K562 (cell line): ENCODE data around the gene MOSPD3. TPM values are rescaled to one million over a fixed set of nuclear protein-coding genes. Genes with fewer than 3 reads are reported as not detected.

Source experiments
- ATAC-seq: fragments of 200-7000 bp; cut with Tn5 transposase; 3 replicates; pipeline ENCODE4 v1.9.1; 2020; ENCODE audit warnings: moderate library complexity
- BruUV-seq: library from RNA; stranded (reverse); fragments of 400-500 nt; replicated peaks from 2 replicates; lab custom pipeline; 2021; lab: Mats Ljungman, UMichigan
- CTCF ChIA-PET: fragments of 300-600 bp; formaldehyde crosslinking; extraction: SDS; loops from one replicate; lab custom pipeline; 2021; ENCODE audit warnings: low intra/inter-chr PET ratio; lab: Yijun Ruan, JAX
- POLR2A ChIA-PET: fragments of 300-600, 350-650 bp; sonication (Branson Sonifier 250); formaldehyde crosslinking; extraction: SDS; loops from one replicate; lab custom pipeline; 2021; ENCODE audit warnings: antibody characterized with exemption, inconsistent platforms; lab: Yijun Ruan, JAX
- DNase-seq, 4 experiments: peaks; one replicate each; pipeline versions ENCODE4 v3.0.0 to v3.0.0-alpha.2; 2011 to 2018; ENCODE audit warnings: low spot score in 3 of 4, mixed read lengths in 3 of 4; ENCODE audit errors: extremely low read depth in 1 of 4
- FAIRE-seq: peaks from 2 replicates; lab custom pipeline; 2011; peaks lifted over from hg19 to GRCh38; lab: Jason Lieb, UNC
- H2AFZ ChIP-seq: 2 replicates; pipeline ENCODE4 v1.6.0; 2011; ENCODE audit warnings: low read depth, low read length, control low read depth, inconsistent platforms
- H3K27ac ChIP-seq: fragments of 200-600 bp; 3 replicates; pipeline ENCODE4 v1.8.0; 2011; ENCODE audit warnings: low read depth, mild to moderate bottlenecking, control low read depth, inconsistent platforms, low read length, moderate library complexity, mixed read lengths; ENCODE audit errors: extremely low read depth
- H3K27me3 ChIP-seq, 2 experiments: fragments of 300-600 bp in 1 of 2; 2 replicates in 1 of 2; 3 replicates in 1 of 2; pipeline versions ENCODE4 v1.6.0 to v1.8.0; 2011; ENCODE audit warnings: inconsistent platforms in 2 of 2, low read length in 2 of 2, mild to moderate bottlenecking in 1 of 2, mixed read lengths in 1 of 2, moderate library complexity in 1 of 2; ENCODE audit not compliant: control insufficient read depth in 2 of 2, insufficient read depth in 2 of 2
- H3K36me3 ChIP-seq: fragments of 300-600 bp; 3 replicates; pipeline ENCODE4 v1.8.0; 2011; ENCODE audit warnings: mild to moderate bottlenecking, low read length, inconsistent platforms; ENCODE audit not compliant: control insufficient read depth, insufficient read depth
- H3K4me1 ChIP-seq, 2 experiments: fragments of 200-600 bp in 1 of 2; replicated peaks in 1 of 2; 2 replicates in 1 of 2; 3 replicates in 1 of 2; pipeline versions ENCODE4 v1.5.1 to v1.8.0; 2011; ENCODE audit warnings: inconsistent platforms in 2 of 2, low read length in 2 of 2, mild to moderate bottlenecking in 1 of 2, mixed read lengths in 1 of 2, moderate library complexity in 1 of 2; ENCODE audit not compliant: control insufficient read depth in 2 of 2, insufficient read depth in 2 of 2
- H3K4me2 ChIP-seq: 2 replicates; pipeline ENCODE4 v1.6.1; 2011; ENCODE audit warnings: low read length, control low read depth, inconsistent platforms, mixed read lengths; ENCODE audit not compliant: insufficient read depth
- H3K4me3 ChIP-seq: fragments of 200-600 bp; sonication (generic), shearing (Covaris generic); 2 replicates; pipeline ENCODE4 v1.5.1; 2016; ENCODE audit warnings: control low read depth, inconsistent platforms
- H3K79me2 ChIP-seq: fragments of 200-600 bp; 3 replicates; pipeline ENCODE4 v1.8.0; 2011; ENCODE audit warnings: low read length, inconsistent platforms; ENCODE audit not compliant: control insufficient read depth, insufficient read depth
- H3K9ac ChIP-seq, 2 experiments: 2 replicates each; pipeline versions ENCODE4 v1.6.0 to v1.6.1; 2011; ENCODE audit warnings: low read depth in 2 of 2, low read length in 2 of 2, control low read depth in 1 of 2, inconsistent platforms in 1 of 2, mild to moderate bottlenecking in 1 of 2, mixed read lengths in 1 of 2; ENCODE audit not compliant: insufficient read depth in 1 of 2
- H3K9me1 ChIP-seq: one replicate; pipeline ENCODE4 v1.6.0; 2011; ENCODE audit warnings: inconsistent platforms, mild to moderate bottlenecking, low read length, moderate library complexity; ENCODE audit not compliant: control insufficient read depth, insufficient read depth
- H3K9me3 ChIP-seq: replicated peaks from 2 replicates; pipeline ENCODE4 v1.5.1; 2011; ENCODE audit warnings: low read depth, low read length, inconsistent platforms; ENCODE audit not compliant: control insufficient read depth, insufficient read depth
- H4K20me1 ChIP-seq: replicated peaks from 2 replicates; pipeline ENCODE4 v1.6.1; 2011; ENCODE audit warnings: low read length, inconsistent platforms, mixed read lengths; ENCODE audit not compliant: control insufficient read depth, insufficient read depth
- CREM ChIP-seq: IDR thresholded peaks from 2 replicates; pipeline ENCODE4 v1.6.1; 2014; ENCODE audit warnings: antibody characterized with exemption, low read depth
- LEF1 ChIP-seq: fragments of 450-650 bp; IDR thresholded peaks from 2 replicates; pipeline ENCODE4 v1.6.1; 2016; ENCODE audit warnings: mild to moderate bottlenecking
- NFATC3 ChIP-seq: fragments of 450-650 bp; IDR thresholded peaks from 2 replicates; pipeline ENCODE4 v1.6.1; 2017; ENCODE audit warnings: mild to moderate bottlenecking
- POLR2G ChIP-seq: fragments of 200-400 bp; formaldehyde crosslinking; IDR thresholded peaks from 2 replicates; pipeline ENCODE4 v1.6.1; 2017; ENCODE audit warnings: low read depth, mild to moderate bottlenecking, antibody characterized with exemption, low read length, moderate library complexity
- PTBP1 ChIP-seq: fragments of 200-400 bp; formaldehyde crosslinking; IDR thresholded peaks from 2 replicates; pipeline ENCODE4 v1.6.1; 2017; ENCODE audit warnings: low read depth, low read length
- SRSF3 ChIP-seq: fragments of 200-400 bp; formaldehyde crosslinking; IDR thresholded peaks from 2 replicates; pipeline ENCODE4 v1.6.1; 2016; ENCODE audit warnings: mild to moderate bottlenecking, low read length, moderate library complexity; ENCODE audit not compliant: insufficient read depth
- ZFP1 ChIP-seq: fragments of 450-650 bp; formaldehyde crosslinking; IDR thresholded peaks from 2 replicates; pipeline ENCODE4 v1.4.0; 2020; ENCODE audit warnings: mild to moderate bottlenecking, mixed read lengths
- ZNF431 ChIP-seq: sonication (generic); formaldehyde crosslinking; IDR thresholded peaks from 2 replicates; pipeline ENCODE4 v1.8.0; 2022; ENCODE audit warnings: mild to moderate bottlenecking, missing genetic modification reagents
- ZNF766 ChIP-seq: fragments of 200-800 bp; sonication (Bioruptor generic); conservative IDR thresholded peaks from 2 replicates; pipeline ENCODE4 v1.6.1; 2016; ENCODE audit warnings: missing genetic modification characterization, missing compliant biosample characterization
- WGBS: fragments of 100-300 bp; shearing (Covaris generic); methylation state at CpG from one replicate; pipeline ENCODE4 v1.1.6; 2016; ENCODE audit warnings: low coverage, mixed read lengths; ENCODE audit not compliant: insufficient coverage; ENCODE audit errors: missing lambda C conversion rate; 5-methylcytosine and 5-hydroxymethylcytosine counted together
- in situ Hi-C: fragments of 300-500 bp; cut with MboI; formaldehyde crosslinking; loops from 4 replicates; pipeline ENCODE4 v1.15.0; 2018; ENCODE audit warnings: inconsistent platforms, mixed read lengths
- intact Hi-C: fragments of 100-400 bp; cut with micrococcal nuclease; formaldehyde crosslinking; loops from 2 replicates; pipeline ENCODE4 v1.14.2; 2022
- polyA plus RNA-seq, 8 experiments: library from polyadenylated mRNA; depleted of rRNA in 4 of 8; stranded (reverse) in 5 of 8; unstranded in 3 of 8; fragments of >200 nt; fragmentation: Nextera tagmentation in 2 of 8; fragmentation: Illumina TruSeq in 1 of 8; extraction: Ambion mirVana in 2 of 8; extraction: Trizol in 1 of 8; gene quantifications; 2 replicates each; pipeline versions ENCODE4 v1.2.1 to v1.2.3, GENCODE V29; 2011 to 2014; ENCODE audit warnings: inconsistent platforms in 1 of 8, missing spikeins in 1 of 8
- total RNA-seq, 7 experiments: library from RNA; depleted of rRNA in 6 of 7; stranded (reverse); fragments of >200 nt in 6 of 7; fragmentation: Illumina TruSeq in 2 of 7; extraction: Trizol in 2 of 7; gene quantifications; 2 replicates each; pipeline versions ENCODE4 v1.2.1 to v1.2.3, GENCODE V29; 2011 to 2021; ENCODE audit warnings: low replicate concordance in 1 of 7
- TF ChIP-seq, protein P1 (sequence below), 3 experiments: fragments of 200-800 bp in 1 of 3; sonication (Bioruptor generic) in 1 of 3; sonication (generic) in 1 of 3; formaldehyde crosslinking in 1 of 3; IDR thresholded peaks; 2 replicates each; pipeline versions ENCODE4 v1.6.1 to v1.8.0; 2016 to 2022; ENCODE audit warnings: mild to moderate bottlenecking in 2 of 3, missing compliant biosample characterization in 2 of 3, missing genetic modification characterization in 2 of 3, missing genetic modification reagents in 1 of 3
- TF ChIP-seq, protein P2 (sequence below): sonication (generic); formaldehyde crosslinking; IDR thresholded peaks from 2 replicates; pipeline ENCODE4 v1.8.0; 2022; ENCODE audit warnings: mild to moderate bottlenecking, missing genetic modification reagents, borderline replicate concordance

Gene MOSPD3
- total and polyA plus RNA-seq, 9 of the 15 experiments (the other 6 are each of a cell fraction or from before 2014, with no cell fraction given), result 1.4 to 32.1 (median 7.3) TPM

- no peak for TF ChIP-seq ZFP1 (CRISPR knock-in tag)
- TF ChIP-seq SRSF3, result no peak
- TF ChIP-seq CREM, result no peak
- no peak for TF ChIP-seq LEF1
Observed at GRCh38 chr7:100568896-100569844, 43.2 kb upstream of the MOSPD3 start (continued).

DNA sequence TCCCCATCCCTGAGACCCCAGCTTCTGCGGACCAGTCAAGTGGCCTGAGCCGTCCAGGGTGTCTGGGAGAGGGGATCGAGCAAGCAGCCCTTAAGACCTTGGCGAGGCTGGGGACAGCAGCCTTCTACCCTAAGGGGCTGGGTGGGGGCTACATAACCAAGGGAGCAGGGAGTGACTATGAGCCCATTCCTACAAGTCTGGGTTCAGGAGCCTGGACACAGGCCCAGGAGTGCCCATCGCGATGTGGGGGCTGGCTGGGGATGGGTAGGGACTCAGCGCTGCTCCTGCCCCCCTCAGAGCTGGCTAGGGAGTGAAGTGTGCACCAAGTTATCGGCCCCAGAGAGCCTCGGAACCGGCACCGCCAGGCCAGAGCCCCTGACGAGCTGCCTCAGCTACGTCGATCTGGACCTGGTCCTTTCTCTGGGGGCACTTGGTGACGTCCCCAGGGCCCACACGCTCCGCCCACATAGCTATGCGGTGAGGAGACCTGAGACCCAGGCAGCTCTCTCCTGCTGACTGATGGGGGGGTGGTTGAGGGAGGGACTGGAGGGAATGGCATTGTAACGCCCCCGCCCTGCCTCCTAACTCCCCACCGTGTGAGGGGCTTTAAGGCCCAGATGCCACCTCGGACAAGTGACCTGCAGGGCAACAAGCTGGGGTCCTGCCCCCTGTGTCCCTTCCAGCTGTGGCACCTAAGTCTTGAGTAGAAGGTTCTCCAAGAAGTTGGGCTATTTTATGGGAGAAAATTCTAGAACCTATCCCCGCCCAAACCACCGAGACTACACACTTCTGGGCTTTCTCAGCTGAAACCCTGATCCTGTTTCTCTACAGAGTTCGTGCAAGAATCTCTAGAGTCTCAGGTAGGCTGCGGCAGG, 41.1 kb upstream of the MOSPD3 start:
- no peaks in the 10 kb centered on the region for H4K20me1 ChIP-seq
- no peak overlapping the region for H3K4me2 ChIP-seq
- ATAC-seq, result no peak
- in situ Hi-C loops (loop anchor here (25.0 kb wide), 1 partner anchor 109 kb away; the partner anchor contains the start of gene SPACDR), intact Hi-C loops (no loop called here)
- H3K9ac ChIP-seq, result peak overlapping the region in 1 of 2 experiments; percentile 57; a peak in 2 of 4 replicates
- peaks cover 8% of the 10 kb centered on the region for H3K9me1 ChIP-seq
- no peaks in the 10 kb centered on the region for H3K27me3 ChIP-seq
- no peak overlapping the region for H3K27ac ChIP-seq
- 76% methylated on average over 26 of the region's 26 CpGs for WGBS
- peaks cover 6 to 85% of the 10 kb centered on the region in 2 experiments; a peak in 4 of 5 replicates for H3K4me1 ChIP-seq
- peaks cover 27% of the 10 kb centered on the region; the same call in 1 of the 3 replicates for H3K36me3 ChIP-seq
- no peaks in the 10 kb centered on the region for H3K9me3 ChIP-seq
- H3K4me3 ChIP-seq, result no peak overlapping the region
- FAIRE-seq, result no peak
- DNase-seq, result peak in 1 of 4 experiments; percentile 27
- no peaks in the 10 kb centered on the region for H3K79me2 ChIP-seq
- BruUV-seq, result no TSS peak
- ChIA-PET POLR2A (interaction anchor here (0.6 to 2.8 kb wide), 5 partner anchors 10 to 126 kb away, joined by 3 to 9 read pairs (median 4); no protein-coding TSS in a partner anchor), CTCF (no interaction called here)
- H2AFZ ChIP-seq, result no peak overlapping the region
- TF ChIP-seq ZNF431 (CRISPR knock-in tag) (no peak), PTBP1 (0 out of 2 replicates have a peak, but pooled peaks have one; percentile 13), ZNF766 (CRISPR knock-in tag) (no peak), POLR2G (peak; percentile 76), NFATC3 (no peak)
- TF ChIP-seq, protein P1, sequence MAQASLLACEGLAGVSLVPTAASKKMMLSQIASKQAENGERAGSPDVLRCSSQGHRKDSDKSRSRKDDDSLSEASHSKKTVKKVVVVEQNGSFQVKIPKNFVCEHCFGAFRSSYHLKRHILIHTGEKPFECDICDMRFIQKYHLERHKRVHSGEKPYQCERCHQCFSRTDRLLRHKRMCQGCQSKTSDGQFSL (CRISPR knock-in tag; IDR thresholded peaks at IDR 0.05), result peak; percentile 62; the same call in 1 of the 2 replicates
- TF ChIP-seq, protein P1 (tag; IDR thresholded peaks at IDR 0.05), result no peak
- TF ChIP-seq, protein P2, sequence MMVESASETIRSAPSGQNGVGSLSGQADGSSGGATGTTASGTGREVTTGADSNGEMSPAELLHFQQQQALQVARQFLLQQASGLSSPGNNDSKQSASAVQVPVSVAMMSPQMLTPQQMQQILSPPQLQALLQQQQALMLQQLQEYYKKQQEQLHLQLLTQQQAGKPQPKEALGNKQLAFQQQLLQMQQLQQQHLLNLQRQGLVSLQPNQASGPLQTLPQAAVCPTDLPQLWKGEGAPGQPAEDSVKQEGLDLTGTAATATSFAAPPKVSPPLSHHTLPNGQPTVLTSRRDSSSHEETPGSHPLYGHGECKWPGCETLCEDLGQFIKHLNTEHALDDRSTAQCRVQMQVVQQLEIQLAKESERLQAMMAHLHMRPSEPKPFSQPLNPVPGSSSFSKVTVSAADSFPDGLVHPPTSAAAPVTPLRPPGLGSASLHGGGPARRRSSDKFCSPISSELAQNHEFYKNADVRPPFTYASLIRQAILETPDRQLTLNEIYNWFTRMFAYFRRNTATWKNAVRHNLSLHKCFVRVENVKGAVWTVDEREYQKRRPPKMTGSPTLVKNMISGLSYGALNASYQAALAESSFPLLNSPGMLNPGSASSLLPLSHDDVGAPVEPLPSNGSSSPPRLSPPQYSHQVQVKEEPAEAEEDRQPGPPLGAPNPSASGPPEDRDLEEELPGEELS, result no peak
